ENCODE results near the gene ATOX1. TPM values are rescaled to one million over a fixed set of nuclear protein-coding genes. Genes with fewer than 3 reads are reported as not detected.

ATOX1 gene
- total and polyA plus RNA-seq, 2 donors (not counting 1 experiment from before 2014, with no cell fraction given) = 37.3 to 43.6 TPM

GRCh38 chr5:151805414-151806223 is 47.2 kb upstream of the ATOX1 start:
- Histone ChIP-seq H3K27me3 (replicated peaks in 1 of 4; ENCODE audit: control extremely low read depth in 1 of 4, control insufficient read depth in 3 of 4, insufficient read depth in 4 of 4, low read length in 3 of 4) (no peaks in the 10 kb centered on the region), H3K4me2 (replicated peaks; ENCODE audit: low read depth, low read length, poor library complexity, severe bottlenecking) (no peak overlapping the region), H3K36me3 (replicated peaks in 1 of 2; ENCODE audit: control extremely low read depth in 1 of 2, control insufficient read depth in 1 of 2, extremely low read depth in 1 of 2, insufficient read depth in 2 of 2, low read length in 1 of 2) (peaks cover 3 to 71% of the 10 kb centered on the region in 2 experiments), H3K27ac (ENCODE audit: low read length in 2 of 2) (no peak overlapping the region), H2AFZ (ENCODE audit: insufficient read depth, low read depth, low read length, poor library complexity, severe bottlenecking) (no peak overlapping the region), H3K4me1 (ENCODE audit: control insufficient read depth in 2 of 2, insufficient read depth in 2 of 2, low read length in 2 of 2) (no peaks in the 10 kb centered on the region), H3K4me3 (ENCODE audit: control extremely low read depth in 1 of 5, extremely low read depth in 1 of 5, insufficient read depth in 1 of 5, low read depth in 2 of 5, low read length in 4 of 5) (no peak overlapping the region), H4K20me1 (ENCODE audit: control insufficient read depth, insufficient read depth, low read length, poor library complexity, severe bottlenecking) (peaks cover 9% of the 10 kb centered on the region), H3K9me3 (ENCODE audit: control extremely low read depth in 1 of 3, control insufficient read depth in 2 of 3, insufficient read depth in 1 of 3, low read length in 2 of 3) (no peaks in the 10 kb centered on the region), H3K9ac (ENCODE audit: low read length) (no peak overlapping the region), H3K79me2 (ENCODE audit: control insufficient read depth, insufficient read depth, low read length) (no peaks in the 10 kb centered on the region)
- Mint-ChIP-seq H3K27ac (no peak overlapping the region), H3K4me1 (peaks cover 2% of the 10 kb centered on the region), H3K4me3 (no peak overlapping the region), H3K9me3 (ENCODE audit: insufficient read depth) (no peaks in the 10 kb centered on the region), H3K27me3 (no peaks in the 10 kb centered on the region)
- ATAC-seq (ENCODE audit: low read depth) = no peak
- DNase-seq = no peak
- ChIA-PET POLR2A (no interaction called here), CTCF (no interaction called here)
- TF ChIP-seq, protein P1, sequence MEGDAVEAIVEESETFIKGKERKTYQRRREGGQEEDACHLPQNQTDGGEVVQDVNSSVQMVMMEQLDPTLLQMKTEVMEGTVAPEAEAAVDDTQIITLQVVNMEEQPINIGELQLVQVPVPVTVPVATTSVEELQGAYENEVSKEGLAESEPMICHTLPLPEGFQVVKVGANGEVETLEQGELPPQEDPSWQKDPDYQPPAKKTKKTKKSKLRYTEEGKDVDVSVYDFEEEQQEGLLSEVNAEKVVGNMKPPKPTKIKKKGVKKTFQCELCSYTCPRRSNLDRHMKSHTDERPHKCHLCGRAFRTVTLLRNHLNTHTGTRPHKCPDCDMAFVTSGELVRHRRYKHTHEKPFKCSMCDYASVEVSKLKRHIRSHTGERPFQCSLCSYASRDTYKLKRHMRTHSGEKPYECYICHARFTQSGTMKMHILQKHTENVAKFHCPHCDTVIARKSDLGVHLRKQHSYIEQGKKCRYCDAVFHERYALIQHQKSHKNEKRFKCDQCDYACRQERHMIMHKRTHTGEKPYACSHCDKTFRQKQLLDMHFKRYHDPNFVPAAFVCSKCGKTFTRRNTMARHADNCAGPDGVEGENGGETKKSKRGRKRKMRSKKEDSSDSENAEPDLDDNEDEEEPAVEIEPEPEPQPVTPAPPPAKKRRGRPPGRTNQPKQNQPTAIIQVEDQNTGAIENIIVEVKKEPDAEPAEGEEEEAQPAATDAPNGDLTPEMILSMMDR (IDR thresholded peaks at IDR 0.05) = no peak
- no peak for TF ChIP-seq EZH2 (IDR thresholded peaks at IDR 0.05; ENCODE audit: borderline replicate concordance, insufficient read depth, low read depth, low read length, poor library complexity, severe bottlenecking)
- intact Hi-C loops (cut with micrococcal nuclease) = no loop called here
- no CpG with 5 or more reads among the region's 3 CpGs for WGBS (ENCODE audit: insufficient coverage)

GRCh38 chr5:151800532-151800931 is 42.1 kb upstream of the ATOX1 start:
- Histone ChIP-seq H3K36me3 (replicated peaks in 1 of 2; ENCODE audit: control extremely low read depth in 1 of 2, control insufficient read depth in 1 of 2, extremely low read depth in 1 of 2, insufficient read depth in 2 of 2, low read length in 1 of 2) (peaks cover 2 to 86% of the 10 kb centered on the region in 2 experiments), H4K20me1 (ENCODE audit: control insufficient read depth, insufficient read depth, low read length, poor library complexity, severe bottlenecking) (peaks cover 20% of the 10 kb centered on the region), H3K9me3 (ENCODE audit: control extremely low read depth in 1 of 3, control insufficient read depth in 2 of 3, insufficient read depth in 1 of 3, low read length in 2 of 3) (no peaks in the 10 kb centered on the region), H3K27me3 (replicated peaks in 1 of 4; ENCODE audit: control extremely low read depth in 1 of 4, control insufficient read depth in 3 of 4, insufficient read depth in 4 of 4, low read length in 3 of 4) (no peaks in the 10 kb centered on the region), H2AFZ (ENCODE audit: insufficient read depth, low read depth, low read length, poor library complexity, severe bottlenecking) (no peak overlapping the region), H3K27ac (ENCODE audit: low read length in 2 of 2) (no peak overlapping the region), H3K4me1 (ENCODE audit: control insufficient read depth in 2 of 2, insufficient read depth in 2 of 2, low read length in 2 of 2) (no peaks in the 10 kb centered on the region), H3K4me2 (replicated peaks; ENCODE audit: low read depth, low read length, poor library complexity, severe bottlenecking) (no peak overlapping the region), H3K4me3 (ENCODE audit: control extremely low read depth in 1 of 5, extremely low read depth in 1 of 5, insufficient read depth in 1 of 5, low read depth in 2 of 5, low read length in 4 of 5) (no peak overlapping the region), H3K79me2 (ENCODE audit: control insufficient read depth, insufficient read depth, low read length) (peaks cover 5% of the 10 kb centered on the region), H3K9ac (ENCODE audit: low read length) (no peak overlapping the region)
- ATAC-seq (ENCODE audit: low read depth) (no peak), DNase-seq (no peak)
- peaks cover under 1% of the 10 kb centered on the region for H3K4me1 Mint-ChIP-seq
- ChIA-PET CTCF (interaction anchor here (1.1 to 1.6 kb wide), 3 partner anchors 24 to 343 kb away, joined by 3 to 6 read pairs (median 4); no protein-coding TSS in a partner anchor), POLR2A (no interaction called here)
- intact Hi-C loops (cut with micrococcal nuclease) = no loop called here
- H3K27ac Mint-ChIP-seq = no peak overlapping the region
- TF ChIP-seq, protein P1 (IDR thresholded peaks at IDR 0.05) = no peak
- no peak for TF ChIP-seq EZH2 (IDR thresholded peaks at IDR 0.05; ENCODE audit: borderline replicate concordance, insufficient read depth, low read depth, low read length, poor library complexity, severe bottlenecking)
- no peaks in the 10 kb centered on the region for H3K27me3 Mint-ChIP-seq
- no peak overlapping the region for H3K4me3 Mint-ChIP-seq
- no peaks in the 10 kb centered on the region for H3K9me3 Mint-ChIP-seq (ENCODE audit: insufficient read depth)
- 100% methylated on average over 2 of the region's 2 CpGs for WGBS (ENCODE audit: insufficient coverage)

Data from B cell (primary cell).